Prostate gland (tissue), 2 donors: ENCODE results near the gene TGFB1I1.

ENCODE experiments used
- POLR2A ChIP-seq: fragments of 450-650 bp; IDR thresholded peaks from one replicate; pipeline ENCODE4 v1.6.1; 2016; ENCODE audit warnings: antibody characterized with exemption, mild to moderate bottlenecking
- TF ChIP-seq, protein P1 (sequence below), 4 experiments: fragments of 200-600 bp in 2 of 4; fragments of 450-650 bp in 2 of 4; sonication (generic) in 2 of 4; IDR thresholded peaks; 1 replicate in 3 of 4; 2 replicates in 1 of 4; pipeline ENCODE4 v1.5.1; 2016 to 2019; ENCODE audit warnings: antibody characterized with exemption in 4 of 4, mild to moderate bottlenecking in 2 of 4, moderate library complexity in 2 of 4

GRCh38 chr16:31440516-31441184 lies 31.3 kb upstream of the TGFB1I1 start:
- no peak for TF ChIP-seq POLR2A
- TF ChIP-seq, protein P1, sequence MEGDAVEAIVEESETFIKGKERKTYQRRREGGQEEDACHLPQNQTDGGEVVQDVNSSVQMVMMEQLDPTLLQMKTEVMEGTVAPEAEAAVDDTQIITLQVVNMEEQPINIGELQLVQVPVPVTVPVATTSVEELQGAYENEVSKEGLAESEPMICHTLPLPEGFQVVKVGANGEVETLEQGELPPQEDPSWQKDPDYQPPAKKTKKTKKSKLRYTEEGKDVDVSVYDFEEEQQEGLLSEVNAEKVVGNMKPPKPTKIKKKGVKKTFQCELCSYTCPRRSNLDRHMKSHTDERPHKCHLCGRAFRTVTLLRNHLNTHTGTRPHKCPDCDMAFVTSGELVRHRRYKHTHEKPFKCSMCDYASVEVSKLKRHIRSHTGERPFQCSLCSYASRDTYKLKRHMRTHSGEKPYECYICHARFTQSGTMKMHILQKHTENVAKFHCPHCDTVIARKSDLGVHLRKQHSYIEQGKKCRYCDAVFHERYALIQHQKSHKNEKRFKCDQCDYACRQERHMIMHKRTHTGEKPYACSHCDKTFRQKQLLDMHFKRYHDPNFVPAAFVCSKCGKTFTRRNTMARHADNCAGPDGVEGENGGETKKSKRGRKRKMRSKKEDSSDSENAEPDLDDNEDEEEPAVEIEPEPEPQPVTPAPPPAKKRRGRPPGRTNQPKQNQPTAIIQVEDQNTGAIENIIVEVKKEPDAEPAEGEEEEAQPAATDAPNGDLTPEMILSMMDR (IDR thresholded peaks at IDR 0.05): no peak
